ENCODE results near the gene PPIP5K1.

- TF ChIP-seq EP300 (IDR thresholded peaks at IDR 0.05) (no peak), POLR2A (IDR thresholded peaks at IDR 0.05) (no peak)
Measured at GRCh38 chr15:43522247-43522646, 67.8 kb downstream of the PPIP5K1 start.

Data from ovary (tissue), 1 donor.